Epithelial cell of proximal tubule (primary cell): ENCODE measurements around the gene HMX2. TPM values are rescaled to one million over a fixed set of nuclear protein-coding genes. Genes with fewer than 3 reads are reported as not detected.

Source experiments
- DNase-seq: peaks from one replicate; pipeline ENCODE4 v3.0.0-alpha.2; 2011; ENCODE audit warnings: low read depth
- H3K4me3 ChIP-seq: 2 replicates; pipeline ENCODE4 v1.5.1; 2011; ENCODE audit warnings: low read depth, mild to moderate bottlenecking, low read length
- CTCF ChIP-seq: conservative IDR thresholded peaks from 2 replicates; pipeline ENCODE4 v1.5.1; 2012; ENCODE audit warnings: low read depth, mild to moderate bottlenecking, low read length
- total RNA-seq: library from RNA; depleted of rRNA; stranded (reverse); fragments of >200 nt; gene quantifications from 2 replicates; pipeline ENCODE4 v1.2.3, GENCODE V29; 2015

The HMX2 gene
- total RNA-seq, 1 donor from 2014 or later: not detected

- no peak for DNase-seq
- no peak overlapping the region for H3K4me3 ChIP-seq
- TF ChIP-seq CTCF: no peak
Observed at GRCh38 chr10:123151737-123152135, 3.8 kb downstream of the HMX2 start.

GRCh38 chr10:123153486-123154091 lies 5.7 kb downstream of the HMX2 start:
- no peak overlapping the region for H3K4me3 ChIP-seq
- DNase-seq: no peak
- no peak for TF ChIP-seq CTCF

- H3K4me3 ChIP-seq: peak within 1 kb of the TSS; percentile 94
- TF ChIP-seq CTCF: no peak
- DNase-seq: peak; percentile 97
Observed at GRCh38 chr10:123154092-123154710, 6.3 kb downstream of the HMX2 start, which contains the start of gene BUB3. Gene BUB3, plus strand, starts transcription at chr10:123154402. Its CDS starts 516 bp downstream, at chr10:123154918.

- TF ChIP-seq CTCF: no peak
- peak overlapping the region; percentile 94 for H3K4me3 ChIP-seq
- no peak for DNase-seq
Observed at GRCh38 chr10:123154711-123155505, 7.0 kb downstream of the HMX2 start.

- no peak for DNase-seq
- TF ChIP-seq CTCF: no peak
- H3K4me3 ChIP-seq: no peak overlapping the region
Observed at GRCh38 chr10:123156078-123156477, 8.1 kb downstream of the HMX2 start.

GRCh38 chr10:123157210-123157609 lies 9.3 kb downstream of the HMX2 start:
- DNase-seq: peak; percentile 39
- no peak for TF ChIP-seq CTCF
- no peak overlapping the region for H3K4me3 ChIP-seq
